ENCODE data around the gene MXRA8.
"Not testable (repeated sequence)": the region's sequence is repeated elsewhere in the genome, so short reads cannot be mapped to it uniquely, and the experiment has no call there.

Gene MXRA8

DNA sequence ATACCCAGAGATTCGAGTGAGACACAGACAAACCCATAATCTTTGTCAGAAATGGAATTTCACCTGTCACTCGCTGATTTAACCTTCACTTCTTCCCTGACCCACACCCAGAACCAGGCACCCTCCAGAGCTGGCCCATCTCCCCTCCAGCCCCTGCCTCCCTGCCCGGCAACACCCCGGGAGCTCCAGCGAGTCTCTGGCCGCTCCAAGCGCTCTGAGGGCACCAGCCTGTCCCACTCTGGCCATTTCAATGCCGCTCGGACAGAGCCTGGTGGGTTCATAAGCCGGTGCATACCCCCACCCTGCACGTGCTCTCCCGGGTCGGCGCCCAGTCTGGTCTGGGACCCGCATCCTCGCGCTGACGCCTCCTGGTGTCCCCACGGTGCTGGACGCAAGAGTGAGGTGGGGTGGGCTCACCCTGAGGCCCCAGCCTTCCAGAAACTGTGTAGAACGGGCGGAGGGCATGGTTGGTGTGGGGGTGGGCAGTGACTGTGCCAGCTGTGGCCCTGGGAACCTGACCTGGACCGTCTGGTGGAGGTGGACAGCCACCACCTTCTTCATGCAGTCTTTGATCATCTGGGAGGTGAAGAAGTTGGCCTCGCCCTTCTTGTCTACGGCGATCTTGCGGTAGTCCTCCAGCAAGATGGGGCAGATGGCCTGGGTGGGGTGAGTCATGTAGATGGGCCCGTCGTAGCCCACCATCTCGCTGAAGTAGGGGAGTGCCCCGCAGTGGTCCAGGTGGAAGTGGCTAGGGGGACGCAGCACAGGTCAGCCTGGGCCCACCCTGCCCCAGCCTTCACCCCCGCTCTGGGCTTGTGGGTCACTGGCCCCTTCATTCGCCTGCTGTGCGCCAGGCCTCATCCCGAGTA is 39.3 kb downstream of the MXRA8 start:
- DNase-seq: no peak

GRCh38 chr1:1318131-1318652 is 40.2 kb downstream of the MXRA8 start:
- DNase-seq: no peak

- no peak for DNase-seq
These were observed 40.9 kb downstream of the MXRA8 start for GRCh38 chr1:1317420-1317819.

GRCh38 chr1:1316199-1316598 is 42.2 kb downstream of the MXRA8 start:
- DNase-seq: not testable (repeated sequence)

GRCh38 chr1:1315435-1315954 is 42.9 kb downstream of the MXRA8 start:
- no peak for DNase-seq

GRCh38 chr1:1314678-1315335 is 43.5 kb downstream of the MXRA8 start:
- DNase-seq: no peak

DNA sequence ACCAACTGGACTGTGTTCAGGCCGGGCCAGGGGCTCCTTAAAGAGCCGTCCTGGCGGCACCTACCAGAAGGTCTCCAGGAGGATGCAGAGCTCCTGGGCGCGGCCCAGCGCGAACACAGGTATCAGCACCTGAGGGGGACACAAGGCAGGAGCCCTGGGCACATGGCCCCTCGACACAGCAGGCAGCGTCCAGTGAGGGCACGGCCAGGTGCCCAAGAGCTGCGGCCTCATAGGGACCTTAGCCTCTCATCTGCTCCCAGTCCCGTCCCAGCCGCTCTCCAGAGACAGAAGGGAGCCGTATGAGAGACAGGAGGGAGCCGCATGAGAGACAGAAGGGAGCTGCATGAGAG is 44.1 kb downstream of the MXRA8 start:
- no peak for DNase-seq

GRCh38 chr1:1313500-1314236 is 44.7 kb downstream of the MXRA8 start:
- DNase-seq: no peak

DNA sequence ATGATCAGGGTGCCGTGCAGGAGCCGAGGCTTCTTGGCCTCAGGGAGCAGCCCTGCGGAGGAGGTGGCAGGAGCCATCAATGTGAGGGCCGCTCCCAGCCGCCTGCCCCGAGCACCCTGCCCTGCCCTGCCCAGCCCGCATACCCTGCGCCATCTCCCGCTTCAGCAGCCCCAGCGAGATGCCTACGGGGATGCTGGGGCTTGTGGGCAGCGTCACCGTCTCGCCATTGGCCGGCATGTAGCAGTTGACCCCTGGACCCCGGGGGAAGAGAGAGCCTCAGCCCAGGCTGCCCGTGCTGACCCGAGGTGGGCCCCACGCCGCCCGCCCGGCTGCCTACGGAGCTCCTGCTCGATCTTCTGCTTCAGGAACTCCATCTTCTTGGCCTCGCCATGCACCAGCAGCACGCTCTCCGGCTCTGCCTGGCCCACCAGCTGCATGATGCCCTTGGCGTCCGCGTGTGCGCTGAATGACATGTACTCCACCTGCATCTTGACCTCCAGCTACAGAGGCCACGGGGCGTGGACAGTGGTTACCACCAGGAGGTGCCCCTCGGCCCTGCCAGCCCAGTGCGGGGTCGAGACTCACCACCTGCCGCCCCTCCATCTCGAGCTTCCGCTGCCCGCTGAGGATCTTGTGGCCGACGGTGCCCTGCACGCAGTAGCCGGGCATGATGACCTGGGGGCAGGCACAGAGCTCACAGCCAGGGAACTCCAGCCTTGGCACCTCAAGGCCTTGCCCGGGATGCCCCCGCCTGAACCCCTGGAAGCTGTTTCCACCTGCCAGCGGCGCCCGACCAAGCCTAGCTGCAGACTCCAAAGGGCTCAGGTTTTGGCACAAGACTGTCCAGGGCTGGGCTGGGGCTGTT is 45.7 kb downstream of the MXRA8 start:
- no peak for DNase-seq

DNA sequence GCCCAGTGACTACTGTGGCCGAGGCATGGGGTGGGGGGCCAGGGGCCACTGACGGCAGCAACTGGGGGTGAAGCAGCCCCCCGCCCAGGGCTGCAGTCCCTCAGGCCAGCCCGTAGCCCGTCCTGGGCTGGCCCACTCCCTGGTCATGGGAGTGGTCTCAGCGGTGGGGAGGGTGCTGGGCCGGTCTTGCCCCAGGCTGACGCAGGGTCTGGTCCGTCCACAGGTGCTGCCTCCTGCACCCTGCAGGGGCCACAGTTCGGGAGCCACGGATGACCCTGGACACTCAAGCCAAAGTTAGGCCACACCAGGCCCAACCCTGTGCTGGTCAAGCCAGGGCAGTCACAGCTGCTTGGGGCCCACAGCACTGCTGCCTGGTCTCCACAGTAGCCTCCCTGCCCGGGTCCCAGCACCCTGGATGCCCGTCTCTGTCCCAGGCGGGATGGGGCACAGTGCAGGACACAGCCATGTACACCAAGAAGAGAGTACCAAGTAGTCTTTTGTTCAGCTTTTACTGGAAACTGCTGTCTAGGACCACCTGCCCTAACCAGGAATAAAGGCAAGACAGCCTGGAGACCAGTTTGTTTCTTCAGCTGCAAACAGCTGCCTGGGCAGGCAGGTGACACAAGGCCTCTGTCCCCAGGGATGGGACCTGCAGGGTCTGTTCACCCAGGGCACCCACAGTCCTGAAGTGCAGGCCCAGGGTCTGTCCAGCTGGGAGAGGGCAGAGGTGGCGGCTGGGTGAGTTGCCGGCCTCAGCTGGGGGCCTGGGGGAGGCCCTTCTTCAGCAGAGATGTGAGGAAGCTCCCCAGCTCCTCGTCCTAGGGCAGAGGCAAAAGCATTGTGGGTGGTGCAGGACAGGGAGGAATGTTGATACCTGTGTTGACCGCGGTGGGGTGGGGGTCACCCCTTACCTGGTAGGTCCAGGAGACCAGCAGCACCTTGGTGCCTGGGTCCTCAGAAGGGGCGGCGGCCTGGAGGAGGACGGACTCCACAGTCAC is 46.9 kb downstream of the MXRA8 start:
- DNase-seq: no peak

- no peak for DNase-seq
These were observed 47.8 kb downstream of the MXRA8 start for GRCh38 chr1:1310476-1311053.

- DNase-seq: no peak
These were observed 48.3 kb downstream of the MXRA8 start for GRCh38 chr1:1310109-1310385.

DNA sequence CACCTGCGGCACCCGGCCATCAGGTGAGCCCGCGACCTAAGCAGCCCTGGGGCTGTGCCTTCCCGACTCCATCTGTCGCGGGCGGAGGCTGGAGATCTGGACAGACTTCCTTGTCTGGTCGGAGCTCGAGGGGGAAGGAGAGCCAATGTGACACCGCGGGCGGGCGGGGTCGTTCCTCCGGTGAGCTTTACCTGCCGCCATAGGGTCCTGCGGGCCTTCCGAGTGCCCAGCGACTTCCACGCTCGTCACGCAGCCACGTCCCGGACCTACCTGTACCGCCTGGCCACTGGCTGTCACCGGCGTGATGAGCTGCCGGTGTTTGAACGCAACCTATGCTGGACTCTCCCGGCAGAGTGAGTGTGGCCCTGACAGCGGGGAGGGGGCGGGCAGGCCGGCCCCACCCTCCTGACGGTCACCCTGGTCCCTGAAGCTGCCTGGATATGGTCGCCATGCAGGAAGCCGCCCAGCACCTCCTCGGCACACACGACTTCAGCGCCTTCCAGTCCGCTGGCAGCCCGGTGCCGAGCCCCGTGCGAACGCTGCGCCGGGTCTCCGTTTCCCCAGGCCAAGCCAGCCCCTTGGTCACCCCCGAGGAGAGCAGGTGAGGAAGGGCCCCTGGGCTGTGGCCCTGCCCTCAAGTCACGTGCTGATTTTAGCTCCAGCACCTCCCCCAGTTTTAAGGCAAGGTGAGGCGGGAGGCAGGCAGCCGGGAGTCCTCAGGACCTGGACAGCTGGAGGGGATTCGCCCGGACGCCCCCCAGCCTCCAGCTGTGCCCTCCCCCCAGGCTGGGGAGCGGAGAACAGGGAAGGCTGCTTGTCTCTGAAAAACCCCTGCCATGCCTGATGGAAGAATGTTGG is 48.9 kb downstream of the MXRA8 start:
- DNase-seq: no peak

GRCh38 chr1:1308756-1309250 is 49.6 kb downstream of the MXRA8 start:
- no peak for DNase-seq

DNA sequence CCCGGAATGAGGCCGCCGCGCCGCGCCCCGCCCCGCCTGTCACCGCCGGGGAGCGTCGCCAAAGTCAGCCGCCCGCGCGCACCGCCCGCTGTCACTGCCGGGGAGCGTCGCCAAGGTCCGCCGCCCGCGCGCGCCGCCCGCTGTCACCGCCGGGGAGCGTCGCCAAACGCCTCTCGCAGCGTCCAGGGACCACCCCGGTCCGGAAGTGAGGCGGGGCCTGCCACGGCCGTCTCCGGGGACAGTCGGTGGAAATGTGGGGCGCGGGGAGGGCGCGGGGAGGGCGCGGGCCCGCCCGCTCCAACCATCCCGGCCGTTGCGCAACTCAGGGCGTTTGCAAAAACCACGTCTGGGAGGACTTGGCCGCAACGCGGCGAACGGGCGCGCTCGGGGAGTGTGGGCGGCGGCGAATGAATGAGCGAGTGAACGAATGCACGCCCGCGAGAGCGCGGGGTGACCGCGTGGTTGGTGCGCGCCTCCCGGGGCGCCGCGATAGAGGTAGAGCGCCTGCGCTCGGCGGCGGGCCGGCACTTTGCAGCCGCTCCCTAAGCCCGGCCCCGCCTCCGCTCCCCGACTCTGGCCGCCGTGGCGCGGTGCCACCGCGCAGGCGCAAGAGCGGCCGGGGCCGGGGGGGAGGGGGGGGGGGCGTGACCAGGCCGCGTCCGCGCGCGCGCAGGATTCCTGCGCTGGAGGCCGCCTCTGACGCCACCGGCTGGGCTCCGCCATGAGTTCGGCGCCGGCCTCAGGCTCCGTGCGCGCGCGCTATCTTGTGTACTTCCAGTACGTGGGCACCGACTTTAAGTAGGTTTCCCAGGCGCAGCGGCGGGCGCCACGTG is 50.2 kb downstream of the MXRA8 start, which contains the start of the genes ACAP3 and PUSL1:
Gene ACAP3 (minus strand): TSS at position 8 of the 833 bp plus-strand sequence. CDS start 115 bp downstream, outside the sequence.
Gene PUSL1 (plus strand): TSS at position 675 of the 833 bp plus-strand sequence. CDS start 47 bp downstream, at position 722.
- peak; percentile 86 for DNase-seq

- no peak for DNase-seq
These were observed 51.0 kb downstream of the MXRA8 start for GRCh38 chr1:1307261-1307922.

DNA sequence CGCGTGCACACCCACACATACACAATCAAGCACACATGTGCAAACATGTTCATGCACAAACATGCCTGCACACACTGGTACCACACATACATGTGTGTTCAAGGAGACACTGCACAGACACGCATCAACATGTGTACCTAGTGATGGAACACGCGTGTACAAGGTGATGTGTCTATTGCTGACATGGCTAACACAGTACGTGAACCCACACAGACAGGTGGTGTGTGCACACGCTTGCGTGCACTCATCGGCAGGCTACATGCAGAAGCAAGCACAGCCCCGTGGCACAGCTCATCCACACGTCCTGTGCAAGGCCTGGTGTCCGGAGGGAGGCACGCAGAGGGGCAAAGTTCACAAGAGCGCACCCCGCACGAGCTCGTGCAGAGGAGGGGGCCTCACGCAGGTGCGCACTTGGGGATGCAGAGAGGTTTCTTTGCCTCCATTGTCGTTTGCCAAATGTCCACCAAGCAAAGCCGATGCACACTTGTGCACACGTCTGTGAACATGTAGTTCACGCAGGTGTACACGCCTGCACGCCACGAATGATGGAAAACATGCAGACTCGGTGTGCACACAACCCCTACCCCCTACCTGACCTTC is 51.6 kb downstream of the MXRA8 start:
- DNase-seq: no peak

Measured in GDM1 (cell line).